ENCODE results near the gene ADCY2. TPM values are rescaled to one million over a fixed set of nuclear protein-coding genes. Genes with fewer than 3 reads are reported as not detected.

ADCY2 gene
- total RNA-seq, 1 experiment from 2014 or later: 31.3 TPM

GRCh38 chr5:7456206-7456605 lies 60.3 kb downstream of the ADCY2 start:
- H2BK5ac ChIP-seq (ENCODE audit: insufficient read length, low read length): no peak overlapping the region
- peaks cover 5 to 15% of the 10 kb centered on the region in 2 experiments for H3K4me1 Mint-ChIP-seq
- H3K79me2 ChIP-seq (ENCODE audit: insufficient read depth, low read length): peaks cover 7% of the 10 kb centered on the region; the same call in 1 of the 2 replicates
- H3K27ac Mint-ChIP-seq: no peak overlapping the region
- no peak for TF ChIP-seq CTCF (conservative IDR thresholded peaks at IDR 0.05)
- H4K8ac ChIP-seq (replicated peaks; ENCODE audit: insufficient read length, low read depth, low read length): no peak overlapping the region
- no peak overlapping the region for H2BK15ac ChIP-seq (ENCODE audit: low read depth, low read length)
- H4K5ac ChIP-seq (ENCODE audit: insufficient read length, low read depth, low read length): no peak overlapping the region
- no peak overlapping the region for H3K56ac ChIP-seq (ENCODE audit: insufficient read length, low read depth, low read length)
- no peak overlapping the region for H3K4me2 ChIP-seq (ENCODE audit: insufficient read depth, insufficient read length, low read length)
- no CpG with 5 or more reads among the region's 2 CpGs for WGBS (ENCODE audit: extremely low coverage, insufficient read length, low lambda C conversion rate)
- no peak overlapping the region for H2BK120ac ChIP-seq (ENCODE audit: low read depth, low read length, poor library complexity, severe bottlenecking)
- H4K91ac ChIP-seq (ENCODE audit: insufficient read length, low read depth, low read length): no peak overlapping the region
- no peak overlapping the region for H2AFZ ChIP-seq (ENCODE audit: low read length)
- no peak overlapping the region for H3K18ac ChIP-seq (ENCODE audit: insufficient read length, low read depth, low read length)
- no peak overlapping the region for H3K27ac ChIP-seq (ENCODE audit: insufficient read length, low read depth, low read length)
- H3K27me3 ChIP-seq (ENCODE audit: insufficient read depth, low read length): no peaks in the 10 kb centered on the region
- H4K20me1 ChIP-seq (ENCODE audit: control insufficient read depth, insufficient read depth, insufficient read length): no peaks in the 10 kb centered on the region
- no peaks in the 10 kb centered on the region; the same call in 1 of the 2 replicates for H3K4me1 ChIP-seq (ENCODE audit: insufficient read depth, low read length)
- no peak overlapping the region for H3K23ac ChIP-seq (ENCODE audit: insufficient read length, low read depth, low read length)
- H3K14ac ChIP-seq (ENCODE audit: insufficient read depth, low read length): no peak overlapping the region
- no peak overlapping the region for H3K4ac ChIP-seq (ENCODE audit: low read depth, low read length)
- no peak overlapping the region for H2BK20ac ChIP-seq (ENCODE audit: low read depth, low read length, poor library complexity, severe bottlenecking)
- no peak overlapping the region for H3T11ph ChIP-seq (ENCODE audit: low read length)
- no peak overlapping the region for H3K4me3 Mint-ChIP-seq
- H3K79me1 ChIP-seq (ENCODE audit: insufficient read depth, low read depth, low read length, poor library complexity, severe bottlenecking): no peaks in the 10 kb centered on the region
- no peaks in the 10 kb centered on the region for H3K27me3 Mint-ChIP-seq (ENCODE audit: low read depth)
- H2AK5ac ChIP-seq (ENCODE audit: insufficient read length, low read length): no peak overlapping the region
- DNase-seq: no peak
- peaks cover 0 to 3% of the 10 kb centered on the region in 2 experiments; a peak in 2 of 5 replicates for H3K9me3 Mint-ChIP-seq
- H3K36me3 Mint-ChIP-seq (ENCODE audit: insufficient read depth in 1 of 3, low read depth in 3 of 3): peaks cover 7 to 14% (median 7%) of the 10 kb centered on the region in 3 experiments; a peak in 5 of 7 replicates
- no peak overlapping the region for H2BK12ac ChIP-seq (ENCODE audit: insufficient read length, low read depth, low read length)
- H3K23me2 ChIP-seq (ENCODE audit: insufficient read length, low read depth, low read length, poor library complexity, severe bottlenecking): no peaks in the 10 kb centered on the region
- no peaks in the 10 kb centered on the region for H3K9me3 ChIP-seq (ENCODE audit: control insufficient read depth, low read depth, low read length)
- no peak overlapping the region for H3K9ac ChIP-seq (ENCODE audit: extremely low read depth, insufficient read length, low read length)

Data from H9 (cell line).